HG03469 (cell line): ENCODE results near the gene FICD.
"Not testable (repeated sequence)": the region's sequence is repeated elsewhere in the genome, so short reads cannot be mapped to it uniquely, and the experiment has no call there.

Source experiments
- ATAC-seq: cut with Tn5 transposase; IDR thresholded peaks from one replicate; pipeline ENCODE4 v1.9.1; 2021; ENCODE audit warnings: mild to moderate bottlenecking, moderate library complexity, moderate number of reproducible peaks; ENCODE audit not compliant: unreplicated experiment

The FICD gene

GRCh38 chr12:108514973-108515814 lies at the start of gene FICD:
Gene FICD (plus strand): TSS chr12:108515277. CDS start chr12:108516973, 1,696 bp downstream.
- ATAC-seq, result peak; percentile 66

GRCh38 chr12:108465417-108465816 lies 49.7 kb upstream of the FICD start:
- no peak for ATAC-seq

GRCh38 chr12:108468196-108468968 lies 46.7 kb upstream of the FICD start:
- ATAC-seq, result no peak

GRCh38 chr12:108473400-108474055 lies 41.5 kb upstream of the FICD start:
- no peak for ATAC-seq

- no peak for ATAC-seq
Measured at GRCh38 chr12:108475396-108475795, 39.7 kb upstream of the FICD start.

GRCh38 chr12:108477055-108477880 lies 37.8 kb upstream of the FICD start:
- no peak for ATAC-seq

- no peak for ATAC-seq
Measured at GRCh38 chr12:108477881-108478259, 37.2 kb upstream of the FICD start.

GRCh38 chr12:108478611-108479206 lies 36.4 kb upstream of the FICD start:
- no peak for ATAC-seq

- ATAC-seq, result no peak
Measured at GRCh38 chr12:108479364-108480070, 35.6 kb upstream of the FICD start.

GRCh38 chr12:108482717-108483212 lies 32.3 kb upstream of the FICD start:
- no peak for ATAC-seq

- ATAC-seq, result no peak
Measured at GRCh38 chr12:108483213-108484059, 31.6 kb upstream of the FICD start.

- ATAC-seq, result no peak
Measured at GRCh38 chr12:108484431-108484830, 30.6 kb upstream of the FICD start.

- ATAC-seq, result no peak
Measured at GRCh38 chr12:108484845-108485244, 30.2 kb upstream of the FICD start.

- not testable (repeated sequence) for ATAC-seq
Measured at GRCh38 chr12:108485371-108485770, 29.7 kb upstream of the FICD start.

- not testable (repeated sequence) for ATAC-seq
Measured at GRCh38 chr12:108487029-108487428, 28.0 kb upstream of the FICD start.

- ATAC-seq, result no peak
Measured at GRCh38 chr12:108491256-108491655, 23.8 kb upstream of the FICD start.

GRCh38 chr12:108495054-108495453 lies 20.0 kb upstream of the FICD start:
- ATAC-seq, result no peak

- no peak for ATAC-seq
Measured at GRCh38 chr12:108495823-108496579, 19.1 kb upstream of the FICD start.
